GM19035 (cell line): Measurements from ENCODE around the gene TUBGCP2.
"Not testable (repeated sequence)": the region's sequence is repeated elsewhere in the genome, so short reads cannot be mapped to it uniquely, and the experiment has no call there.

Experiments used
- ATAC-seq: cut with Tn5 transposase; IDR thresholded peaks from one replicate; pipeline ENCODE4 v1.9.1; 2021; ENCODE audit not compliant: unreplicated experiment

Gene TUBGCP2

GRCh38 chr10:133325440-133326222 lies 17.0 kb upstream of the TUBGCP2 start:
- no peak for ATAC-seq

- ATAC-seq: no peak
Observed at GRCh38 chr10:133324857-133325260, 16.2 kb upstream of the TUBGCP2 start.

- ATAC-seq: peak; percentile 60
Observed at GRCh38 chr10:133324198-133324792, 15.6 kb upstream of the TUBGCP2 start.

- not testable (repeated sequence) for ATAC-seq
Observed at GRCh38 chr10:133322064-133322709, 13.5 kb upstream of the TUBGCP2 start.

- not testable (repeated sequence) for ATAC-seq
Observed at GRCh38 chr10:133320852-133321422, 12.3 kb upstream of the TUBGCP2 start.

GRCh38 chr10:133318494-133319127 lies 9.9 kb upstream of the TUBGCP2 start:
- ATAC-seq: peak; percentile 84

- ATAC-seq: no peak
Observed at GRCh38 chr10:133316732-133317131, 8.1 kb upstream of the TUBGCP2 start.

- no peak for ATAC-seq
Observed at GRCh38 chr10:133316266-133316665, 7.6 kb upstream of the TUBGCP2 start.

GRCh38 chr10:133315847-133316246 lies 7.2 kb upstream of the TUBGCP2 start:
- no peak for ATAC-seq

GRCh38 chr10:133314911-133315310 lies 6.2 kb upstream of the TUBGCP2 start:
- no peak for ATAC-seq

- no peak for ATAC-seq
Observed at GRCh38 chr10:133313192-133313591, 4.5 kb upstream of the TUBGCP2 start.

- ATAC-seq: no peak
Observed at GRCh38 chr10:133312769-133313145, 4.1 kb upstream of the TUBGCP2 start.

GRCh38 chr10:133312016-133312768 lies 3.5 kb upstream of the TUBGCP2 start:
- no peak for ATAC-seq

- ATAC-seq: no peak
Observed at GRCh38 chr10:133311570-133311969, 2.9 kb upstream of the TUBGCP2 start.

- no peak for ATAC-seq
Observed at GRCh38 chr10:133310789-133311188, 2.1 kb upstream of the TUBGCP2 start.

GRCh38 chr10:133310399-133310755 lies 1.7 kb upstream of the TUBGCP2 start:
- no peak for ATAC-seq

GRCh38 chr10:133309720-133310398 lies 1.2 kb upstream of the TUBGCP2 start:
- ATAC-seq: no peak

GRCh38 chr10:133309100-133309719 lies 538 bp upstream of the TUBGCP2 start:
- ATAC-seq: peak; percentile 76

- peak; percentile 39 for ATAC-seq
Observed at GRCh38 chr10:133307776-133308420, 774 bp downstream of the TUBGCP2 start.
